ENCODE data around the gene SPATA1. TPM values are rescaled to one million over a fixed set of nuclear protein-coding genes. Genes with fewer than 3 reads are reported as not detected.

SPATA1 gene
- total RNA-seq, result 0.81 TPM
- long read RNA-seq, partial matches to known transcripts, result 0 of 4 reads
- long read RNA-seq, other reads (novel, unspliced or antisense), result 4 of 4 reads

DNA sequence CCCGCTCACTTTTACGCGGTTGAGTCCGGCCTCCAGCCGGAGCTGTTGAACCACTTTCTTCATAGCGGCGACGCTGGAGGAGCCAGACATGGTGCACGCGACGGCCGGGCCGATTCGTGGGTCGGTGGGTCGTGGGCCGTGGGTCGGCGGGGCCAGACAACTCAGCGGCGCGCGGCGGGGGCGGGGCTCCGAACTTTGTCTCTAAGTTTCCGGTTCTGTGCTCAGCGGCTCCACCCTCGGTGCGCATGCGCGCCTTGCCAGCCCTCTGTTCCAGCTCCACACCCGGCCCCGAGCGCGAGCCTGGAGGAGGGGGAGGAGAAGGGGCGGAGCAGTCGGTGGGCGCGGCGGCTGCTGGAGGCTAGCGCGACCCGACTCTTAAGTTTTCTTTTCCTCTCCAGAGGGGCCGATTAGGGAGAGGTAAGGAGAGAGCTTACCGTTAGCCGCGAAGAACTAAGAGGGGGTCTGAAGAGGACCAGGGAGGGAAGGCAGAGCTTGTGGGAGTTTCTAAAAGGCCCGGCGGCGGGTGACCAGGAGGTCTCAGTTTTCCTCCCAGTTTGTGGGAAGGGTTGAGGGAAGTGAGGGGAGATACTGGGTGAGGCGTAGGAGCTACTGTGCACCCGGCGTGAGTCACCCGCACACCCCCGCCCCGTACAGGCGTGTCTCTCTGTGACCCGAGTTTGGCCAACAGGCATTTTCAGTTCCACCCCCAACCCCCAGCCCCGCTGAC is at the start of gene SPATA1, which contains the start of gene GNG5:
TSS of gene SPATA1 (plus strand) at position 385 of the 727 bp plus-strand sequence. CDS start 9,974 bp downstream, outside the sequence.
TSS of gene GNG5 (minus strand) at position 580 of the 727 bp plus-strand sequence. CDS start at position 90, 490 bp downstream.
- peak; percentile 100 for DNase-seq
- intact Hi-C loops (cut with DNase I), result loop anchor here (5.0 kb wide), 1 partner anchor 66 kb away; the partner anchor contains the start of gene CTBS
- peak; percentile 96 for ATAC-seq (ENCODE audit: poor library complexity)

DNA sequence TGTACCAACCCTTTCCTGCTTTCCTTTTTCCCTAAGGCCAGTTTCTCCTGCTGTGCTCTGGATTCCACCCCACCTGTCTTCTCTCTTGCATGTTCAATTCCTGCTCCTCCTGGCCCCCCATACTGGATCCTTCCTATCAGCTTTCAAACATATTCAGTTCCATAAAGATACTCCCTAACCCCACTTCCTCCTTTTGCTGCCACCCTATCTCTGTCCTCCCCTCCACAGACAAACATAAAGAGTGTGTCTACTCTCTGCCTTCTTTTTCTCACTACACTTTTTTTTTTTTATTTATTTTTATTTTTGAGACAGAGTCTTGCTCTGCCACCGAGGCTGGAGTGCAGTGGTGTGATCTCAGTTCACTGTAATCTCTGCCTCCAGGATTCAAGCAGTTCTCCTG is 44.1 kb upstream of the SPATA1 start:
- intact Hi-C loops (cut with DNase I), result no loop called here

DNA sequence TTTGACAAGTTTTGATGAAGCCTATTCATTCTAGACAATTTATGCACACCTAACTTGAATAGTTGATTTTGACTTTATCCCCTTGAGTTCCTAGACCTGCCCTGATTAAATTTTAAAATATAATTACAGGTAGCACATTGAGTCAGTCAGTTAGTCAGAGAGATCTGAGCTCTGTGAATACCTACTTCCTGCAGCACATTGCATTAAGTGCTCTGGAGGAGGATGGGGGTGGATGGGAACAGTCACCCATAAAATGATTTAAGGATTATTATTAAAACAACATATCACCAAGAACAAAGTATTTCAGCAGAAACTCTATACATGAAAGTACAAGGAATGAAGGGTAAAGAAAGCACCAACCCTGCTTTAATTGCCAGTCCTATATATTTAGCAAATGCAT is 38.9 kb upstream of the SPATA1 start:
- intact Hi-C loops (cut with DNase I), result no loop called here
- no peak for ATAC-seq (ENCODE audit: poor library complexity)
- DNase-seq, result no peak

More for the DNA sequence above, 44.1 kb upstream of the SPATA1 start:
- DNase-seq, result no peak
- no peak for ATAC-seq (ENCODE audit: poor library complexity)

DNA sequence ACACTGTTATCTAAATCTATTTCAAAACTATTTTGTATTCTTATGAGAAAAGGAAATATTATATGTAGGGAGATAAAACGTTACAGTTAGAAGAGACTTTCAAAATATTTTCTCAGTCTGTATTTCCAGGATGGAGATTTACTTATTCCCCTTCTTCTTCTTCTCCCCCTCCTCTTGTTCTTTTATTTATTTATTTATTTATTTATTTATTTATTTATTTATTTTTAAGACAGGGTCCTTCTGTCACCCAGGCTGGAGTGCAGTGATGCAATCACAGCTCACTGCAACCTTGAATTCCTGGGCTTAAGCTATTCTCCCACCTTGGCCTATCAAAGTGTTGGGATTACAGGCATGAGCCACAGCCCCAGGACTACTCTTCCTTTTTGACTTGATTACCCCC is 30.0 kb upstream of the SPATA1 start:
- intact Hi-C loops (cut with DNase I), result no loop called here
- DNase-seq (no peak), ATAC-seq (ENCODE audit: poor library complexity) (no peak)

DNA sequence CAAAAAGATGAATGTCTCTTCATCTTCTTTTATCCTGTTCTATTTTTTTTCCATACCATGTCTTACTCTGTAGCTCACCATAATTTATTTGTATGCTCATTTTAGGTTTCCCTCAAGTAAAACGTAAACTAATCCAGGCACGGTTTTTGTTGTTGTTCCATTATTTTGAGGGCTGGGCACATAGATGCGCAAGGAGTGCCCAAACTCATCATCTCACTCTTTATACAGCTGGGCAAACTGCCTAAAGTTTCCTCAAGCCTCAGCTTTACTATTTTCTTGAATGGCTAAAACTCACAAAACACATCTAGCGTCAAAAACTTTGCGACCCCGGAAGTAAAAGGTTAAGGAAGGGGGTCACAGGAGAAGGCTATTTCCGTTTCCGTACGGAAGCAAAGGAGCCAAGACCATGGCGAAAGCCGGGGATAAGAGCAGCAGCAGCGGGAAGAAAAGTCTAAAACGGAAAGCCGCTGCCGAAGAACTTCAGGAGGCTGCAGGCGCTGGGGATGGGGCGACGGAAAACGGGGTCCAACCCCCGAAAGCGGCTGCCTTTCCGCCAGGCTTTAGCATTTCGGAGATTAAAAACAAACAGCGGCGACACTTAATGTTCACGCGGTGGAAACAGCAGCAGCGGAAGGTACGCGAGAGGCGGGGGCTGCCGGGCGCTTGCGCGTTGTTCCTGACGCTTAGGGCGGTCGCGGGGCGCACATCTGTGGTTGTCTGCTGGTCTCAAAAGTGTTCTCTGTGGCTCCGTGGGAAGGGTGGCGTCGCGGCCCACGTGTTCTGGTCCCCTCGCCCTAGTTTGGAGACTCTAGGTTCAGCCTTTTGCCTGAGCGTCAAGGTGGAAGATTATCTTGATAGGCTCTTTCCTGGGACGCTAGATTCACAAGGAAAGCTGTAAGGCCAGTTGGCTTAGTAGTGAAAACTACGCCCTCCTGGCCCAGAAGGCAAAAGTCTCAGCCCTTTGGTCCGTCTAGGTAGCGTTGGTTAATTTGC is 27.0 kb upstream of the SPATA1 start, which contains the start of gene RPF1:
TSS of gene RPF1 (plus strand) at position 391 of the 993 bp plus-strand sequence. CDS start at position 407, 16 bp downstream.
- DNase-seq, result peak; percentile 86
- peak; percentile 98 for ATAC-seq (ENCODE audit: poor library complexity)
- intact Hi-C loops (cut with DNase I), result no loop called here

GRCh38 chr1:84479998-84480397 is 26.2 kb upstream of the SPATA1 start:
- intact Hi-C loops (cut with DNase I), result no loop called here
- ATAC-seq (ENCODE audit: poor library complexity) (no peak), DNase-seq (no peak)

DNA sequence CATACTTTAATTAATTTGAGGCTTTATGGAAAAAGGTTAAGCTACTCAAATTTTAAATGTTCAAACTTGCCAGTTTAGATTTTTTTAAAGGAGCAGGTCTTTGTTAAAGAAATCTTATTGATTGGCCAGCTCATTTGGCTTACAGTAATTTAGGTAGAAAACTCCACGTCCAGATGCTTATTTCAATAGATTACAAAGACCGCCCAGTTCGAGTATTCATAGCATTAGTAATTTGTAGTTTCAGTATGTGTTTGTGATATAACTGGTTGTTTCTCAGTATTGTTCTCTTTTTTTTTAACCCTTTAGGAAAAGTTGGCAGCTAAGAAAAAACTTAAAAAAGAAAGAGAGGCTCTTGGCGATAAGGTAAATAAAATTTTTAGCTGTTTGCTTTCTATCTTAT is 25.5 kb upstream of the SPATA1 start:
- intact Hi-C loops (cut with DNase I), result no loop called here
- ATAC-seq (ENCODE audit: poor library complexity), result no peak
- no peak for DNase-seq

DNA sequence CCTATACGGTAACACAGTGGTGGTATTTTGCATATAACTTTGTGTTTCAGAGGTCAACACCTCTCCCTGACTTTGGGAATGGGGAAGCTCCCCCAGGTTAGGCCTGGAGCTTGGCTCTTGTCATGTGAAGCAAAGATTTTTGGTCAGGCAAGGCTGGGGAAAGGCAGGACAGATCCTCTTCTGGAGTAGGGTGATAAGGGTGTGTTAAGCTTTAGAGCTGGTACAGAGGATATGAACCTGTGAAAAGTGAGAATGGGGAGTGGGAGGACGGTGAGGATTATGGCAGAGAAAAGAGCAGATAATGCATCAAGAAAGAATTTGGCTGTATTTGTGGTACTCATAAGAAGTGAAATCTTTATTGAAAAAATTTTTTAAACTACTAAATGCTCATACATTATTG is 24.9 kb upstream of the SPATA1 start:
- intact Hi-C loops (cut with DNase I), result no loop called here

GRCh38 chr1:84488107-84488506 is 18.1 kb upstream of the SPATA1 start:
- DNase-seq (no peak), ATAC-seq (ENCODE audit: poor library complexity) (no peak)
- intact Hi-C loops (cut with DNase I), result no loop called here

More for the DNA sequence above, 24.9 kb upstream of the SPATA1 start:
- ATAC-seq (ENCODE audit: poor library complexity) (no peak), DNase-seq (no peak)

DNA sequence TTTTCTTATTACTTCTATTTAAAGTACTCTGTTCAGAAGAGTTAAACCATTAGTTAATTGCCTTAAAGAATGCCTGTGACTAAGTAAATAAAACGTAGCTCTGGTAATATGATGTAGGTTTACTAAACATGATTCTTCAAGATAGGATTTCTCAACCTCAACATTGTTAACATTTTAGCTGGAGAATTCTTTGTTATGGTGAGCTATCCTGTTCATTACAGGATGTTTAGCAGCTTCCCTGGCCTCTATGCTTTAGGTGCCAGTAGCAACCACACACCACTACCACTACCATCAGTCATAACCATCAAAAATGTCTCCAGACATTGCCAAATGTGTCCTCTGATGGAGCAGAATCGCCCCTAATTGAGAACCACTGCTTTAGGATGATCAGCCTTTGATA is 16.4 kb upstream of the SPATA1 start:
- intact Hi-C loops (cut with DNase I), result no loop called here
- ATAC-seq (ENCODE audit: poor library complexity), result no peak
- DNase-seq, result no peak

DNA sequence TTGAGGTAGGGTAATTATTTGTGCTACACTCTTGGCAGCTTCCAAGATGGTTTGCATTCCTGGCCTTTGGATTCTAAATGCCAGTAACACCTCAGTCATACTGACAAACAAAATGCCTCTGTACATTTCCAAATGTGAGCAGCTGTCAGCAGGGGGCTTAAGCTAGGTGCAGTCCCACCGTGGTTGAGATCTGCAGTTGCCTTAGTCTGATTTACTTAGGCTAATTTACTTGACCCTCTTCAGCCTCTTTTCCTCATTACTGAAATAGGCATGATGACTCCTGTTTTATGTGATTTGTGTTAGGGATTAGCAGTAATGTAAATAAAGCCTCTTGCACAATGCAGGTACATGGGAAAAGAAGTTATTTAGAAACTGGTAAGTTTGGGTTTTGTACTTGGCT is 13.5 kb upstream of the SPATA1 start:
- DNase-seq (no peak), ATAC-seq (ENCODE audit: poor library complexity) (peak; percentile 86)
- intact Hi-C loops (cut with DNase I), result no loop called here

GRCh38 chr1:84493747-84494146 is 12.4 kb upstream of the SPATA1 start:
- ATAC-seq (ENCODE audit: poor library complexity) (no peak), DNase-seq (no peak)
- intact Hi-C loops (cut with DNase I), result no loop called here

- ATAC-seq (ENCODE audit: poor library complexity) (no peak), DNase-seq (no peak)
- intact Hi-C loops (cut with DNase I), result no loop called here
Measured at GRCh38 chr1:84496498-84496897, 9.7 kb upstream of the SPATA1 start.

GRCh38 chr1:84497631-84498275 is 8.4 kb upstream of the SPATA1 start:
- DNase-seq, result no peak
- intact Hi-C loops (cut with DNase I), result no loop called here
- ATAC-seq (ENCODE audit: poor library complexity), result no peak

DNA sequence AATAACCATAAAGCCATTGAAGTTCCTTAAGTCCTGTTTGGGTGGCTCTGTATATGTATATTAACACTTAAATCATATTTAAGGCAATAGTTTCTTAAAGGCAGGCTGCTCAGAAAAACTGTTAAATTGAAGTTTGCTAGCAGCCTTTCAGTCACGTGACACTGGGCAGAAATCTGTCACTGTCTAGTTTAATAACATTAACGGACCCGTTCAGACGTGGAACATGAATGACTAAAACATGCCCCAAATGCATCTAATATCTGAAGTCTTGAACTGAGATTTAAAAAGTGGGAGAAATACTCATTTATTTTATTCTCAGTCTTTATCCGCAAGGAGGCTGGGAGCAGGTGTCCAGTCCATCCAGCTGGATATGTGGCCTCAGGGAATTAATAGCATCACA is 3.3 kb upstream of the SPATA1 start:
- ATAC-seq (ENCODE audit: poor library complexity) (no peak), DNase-seq (no peak)
- intact Hi-C loops (cut with DNase I), result no loop called here

DNA sequence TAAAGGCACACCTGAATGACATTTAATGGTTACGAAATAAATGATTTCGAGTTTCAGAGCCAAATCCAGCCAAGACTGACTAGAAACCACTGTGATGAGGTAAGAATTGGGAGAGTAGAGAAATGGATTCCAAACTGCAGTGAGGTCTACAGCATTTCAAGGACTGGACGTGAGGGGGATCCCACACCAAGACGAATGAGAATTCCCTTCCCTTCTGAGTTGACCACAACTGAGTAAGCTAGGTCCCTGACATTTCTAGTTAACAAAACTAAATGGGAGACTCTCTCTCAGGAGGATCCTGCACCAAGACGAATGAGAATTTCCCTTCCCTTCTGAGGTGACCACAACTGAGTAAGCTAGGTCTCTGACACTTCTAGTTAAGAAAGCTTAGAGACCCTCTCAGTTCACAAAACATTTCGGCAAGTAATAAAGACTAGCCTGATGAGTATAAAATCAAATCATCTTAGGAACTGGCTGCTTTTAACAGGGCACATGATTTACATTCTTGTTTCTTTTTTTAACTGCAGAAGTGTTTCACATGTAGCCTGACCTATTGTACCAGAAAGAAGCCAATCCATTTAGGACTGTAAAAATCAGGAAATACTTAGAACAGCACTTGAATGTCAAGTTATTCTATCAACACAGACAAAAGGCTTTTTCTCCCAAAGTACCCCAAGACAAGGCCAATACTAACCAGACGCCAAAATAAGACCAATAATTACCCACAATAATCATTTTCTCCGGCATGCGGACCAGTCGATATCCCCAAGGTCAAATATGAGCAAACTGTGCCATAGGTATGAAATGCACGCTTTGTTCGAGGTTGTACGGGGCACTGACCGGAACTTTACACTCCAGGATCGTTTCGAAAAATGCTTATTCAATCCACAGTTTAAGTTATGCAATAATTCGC is 1.4 kb upstream of the SPATA1 start:
- intact Hi-C loops (cut with DNase I), result loop anchor here (5.0 kb wide), 1 partner anchor 67 kb away; the partner anchor contains the start of gene CTBS
- DNase-seq, result no peak
- no peak for ATAC-seq (ENCODE audit: poor library complexity)

- ATAC-seq (ENCODE audit: poor library complexity) (peak; percentile 77), DNase-seq (no peak)
- intact Hi-C loops (cut with DNase I), result loop anchor here (5.0 kb wide), 1 partner anchor 67 kb away; the partner anchor contains the start of gene CTBS
Measured at GRCh38 chr1:84505493-84506001, 639 bp upstream of the SPATA1 start.
